Fibroblast of mammary gland (primary cell): ENCODE results near the gene PFKL.
A peak's percentile ranks its signal among the peaks of the same experiment; 100 is the strongest.
"Not testable (repeated sequence)": the region's sequence is repeated elsewhere in the genome, so short reads cannot be mapped to it uniquely, and the experiment has no call there.

ENCODE experiments used
- DNase-seq: peaks from one replicate; pipeline ENCODE4 v3.0.0-alpha.2; 2010; ENCODE audit warnings: low read depth
- H3K4me3 ChIP-seq: 2 replicates; pipeline ENCODE4 v1.5.1; 2011; ENCODE audit warnings: low read depth, mild to moderate bottlenecking, low read length, moderate library complexity; ENCODE audit not compliant: control insufficient read depth
- TF ChIP-seq, protein P1 (sequence below): conservative IDR thresholded peaks from 2 replicates; pipeline ENCODE4 v1.5.1; 2011; ENCODE audit warnings: low read depth, low read length, inconsistent platforms; ENCODE audit not compliant: control insufficient read depth, insufficient read depth

PFKL gene

GRCh38 chr21:44337449-44337848, 37.6 kb downstream of the PFKL start:
- DNase-seq = no peak
- TF ChIP-seq, protein P1, sequence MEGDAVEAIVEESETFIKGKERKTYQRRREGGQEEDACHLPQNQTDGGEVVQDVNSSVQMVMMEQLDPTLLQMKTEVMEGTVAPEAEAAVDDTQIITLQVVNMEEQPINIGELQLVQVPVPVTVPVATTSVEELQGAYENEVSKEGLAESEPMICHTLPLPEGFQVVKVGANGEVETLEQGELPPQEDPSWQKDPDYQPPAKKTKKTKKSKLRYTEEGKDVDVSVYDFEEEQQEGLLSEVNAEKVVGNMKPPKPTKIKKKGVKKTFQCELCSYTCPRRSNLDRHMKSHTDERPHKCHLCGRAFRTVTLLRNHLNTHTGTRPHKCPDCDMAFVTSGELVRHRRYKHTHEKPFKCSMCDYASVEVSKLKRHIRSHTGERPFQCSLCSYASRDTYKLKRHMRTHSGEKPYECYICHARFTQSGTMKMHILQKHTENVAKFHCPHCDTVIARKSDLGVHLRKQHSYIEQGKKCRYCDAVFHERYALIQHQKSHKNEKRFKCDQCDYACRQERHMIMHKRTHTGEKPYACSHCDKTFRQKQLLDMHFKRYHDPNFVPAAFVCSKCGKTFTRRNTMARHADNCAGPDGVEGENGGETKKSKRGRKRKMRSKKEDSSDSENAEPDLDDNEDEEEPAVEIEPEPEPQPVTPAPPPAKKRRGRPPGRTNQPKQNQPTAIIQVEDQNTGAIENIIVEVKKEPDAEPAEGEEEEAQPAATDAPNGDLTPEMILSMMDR = no peak
- no peak overlapping the region for H3K4me3 ChIP-seq

- TF ChIP-seq, protein P1 = peak; percentile 33
- DNase-seq = peak; percentile 52
- peak overlapping the region; percentile 38 for H3K4me3 ChIP-seq
These were observed 38.4 kb downstream of the PFKL start for GRCh38 chr21:44337941-44338895.

GRCh38 chr21:44338971-44339910, 39.4 kb downstream of the PFKL start, which contains the start of gene CFAP410:
Gene CFAP410 (minus strand): TSS chr21:44339390. CDS start chr21:44339194, 196 bp downstream.
- peak within 1 kb of the TSS; percentile 75 for H3K4me3 ChIP-seq
- DNase-seq = peak; percentile 89
- TF ChIP-seq, protein P1 = no peak

GRCh38 chr21:44341726-44342458, 42.0 kb downstream of the PFKL start:
- not testable (repeated sequence) for DNase-seq

DNA sequence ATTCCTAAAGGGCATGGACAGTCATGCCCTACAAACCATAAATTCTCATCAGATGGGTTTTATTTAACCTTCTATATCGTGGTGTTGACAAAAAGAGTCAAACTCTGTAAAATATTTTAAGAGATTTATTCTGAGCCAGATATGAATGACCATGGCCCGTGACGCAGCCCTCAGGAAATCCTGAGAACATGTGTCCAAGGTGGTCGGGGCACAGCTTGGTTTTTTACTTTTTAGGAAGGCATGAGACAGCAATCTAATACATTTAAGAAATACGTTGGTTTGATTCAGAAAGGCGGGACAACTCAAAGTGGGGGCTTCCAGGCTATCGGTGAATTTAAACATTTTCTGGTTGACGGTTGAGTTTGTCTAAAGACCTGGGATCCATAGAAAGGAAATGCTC, 43.1 kb downstream of the PFKL start:
- not testable (repeated sequence) for DNase-seq, H3K4me3 ChIP-seq

More at GRCh38 chr21:44341726-44342458, 42.0 kb downstream of the PFKL start:
- H3K4me3 ChIP-seq = not testable (repeated sequence)

- TF ChIP-seq, protein P1 = no peak
- H3K4me3 ChIP-seq = no peak overlapping the region
- no peak for DNase-seq
These were observed 44.8 kb downstream of the PFKL start for GRCh38 chr21:44344541-44345183.

DNA sequence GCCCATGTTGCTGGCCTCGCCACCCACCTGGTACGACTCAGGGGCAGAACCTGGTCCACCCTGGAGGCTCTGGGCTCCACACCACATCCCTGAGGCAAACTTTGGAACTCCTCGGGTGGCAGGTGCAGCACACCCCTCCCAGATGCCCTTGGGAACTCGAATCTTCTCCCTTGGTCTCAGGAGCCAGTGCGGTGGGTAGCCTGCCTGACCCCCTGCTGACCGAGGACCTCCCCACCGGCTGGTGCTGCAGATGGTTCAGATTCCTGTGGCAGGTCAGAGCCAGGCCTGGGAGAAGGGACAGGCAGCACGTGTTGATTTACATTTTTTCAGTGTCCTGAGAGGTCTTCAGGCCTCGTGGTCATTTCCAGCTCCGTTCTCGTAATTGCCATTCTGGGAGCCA, 45.6 kb downstream of the PFKL start:
- no peak overlapping the region for H3K4me3 ChIP-seq
- TF ChIP-seq, protein P1 = no peak
- no peak for DNase-seq
